GM10248 (cell line): Measurements from ENCODE around the gene CBL.

Source experiments
- CTCF ChIA-PET: fragments of 300-600 bp; sonication (Branson Sonifier 250); formaldehyde crosslinking; extraction: SDS; loops from one replicate; lab custom pipeline; 2021; ENCODE audit warnings: antibody characterized with exemption; lab: Yijun Ruan, JAX
- POLR2A ChIA-PET: fragments of 350-650 bp; sonication (Branson Sonifier 250); formaldehyde crosslinking; extraction: SDS; loops from one replicate; lab custom pipeline; 2020; ENCODE audit warnings: antibody characterized with exemption; lab: Yijun Ruan, JAX
- DNase-seq: peaks from one replicate; pipeline ENCODE4 v3.0.0; 2012; ENCODE audit errors: extremely low spot score
- TF ChIP-seq, protein P1 (sequence below): IDR thresholded peaks from 2 replicates; pipeline ENCODE4 v1.5.1; 2012; ENCODE audit warnings: mild to moderate bottlenecking, low read depth; ENCODE audit errors: extremely low read depth, missing control alignments, control extremely low read depth

CBL gene

GRCh38 chr11:119320240-119320775 is 114.2 kb downstream of the CBL start:
- POLR2A ChIA-PET, result interaction anchor here (1.0 kb wide), 1 partner anchor 225 kb away, joined by 3 read pairs; a partner anchor contains a TSS
- DNase-seq, result no peak
- TF ChIP-seq, protein P1, sequence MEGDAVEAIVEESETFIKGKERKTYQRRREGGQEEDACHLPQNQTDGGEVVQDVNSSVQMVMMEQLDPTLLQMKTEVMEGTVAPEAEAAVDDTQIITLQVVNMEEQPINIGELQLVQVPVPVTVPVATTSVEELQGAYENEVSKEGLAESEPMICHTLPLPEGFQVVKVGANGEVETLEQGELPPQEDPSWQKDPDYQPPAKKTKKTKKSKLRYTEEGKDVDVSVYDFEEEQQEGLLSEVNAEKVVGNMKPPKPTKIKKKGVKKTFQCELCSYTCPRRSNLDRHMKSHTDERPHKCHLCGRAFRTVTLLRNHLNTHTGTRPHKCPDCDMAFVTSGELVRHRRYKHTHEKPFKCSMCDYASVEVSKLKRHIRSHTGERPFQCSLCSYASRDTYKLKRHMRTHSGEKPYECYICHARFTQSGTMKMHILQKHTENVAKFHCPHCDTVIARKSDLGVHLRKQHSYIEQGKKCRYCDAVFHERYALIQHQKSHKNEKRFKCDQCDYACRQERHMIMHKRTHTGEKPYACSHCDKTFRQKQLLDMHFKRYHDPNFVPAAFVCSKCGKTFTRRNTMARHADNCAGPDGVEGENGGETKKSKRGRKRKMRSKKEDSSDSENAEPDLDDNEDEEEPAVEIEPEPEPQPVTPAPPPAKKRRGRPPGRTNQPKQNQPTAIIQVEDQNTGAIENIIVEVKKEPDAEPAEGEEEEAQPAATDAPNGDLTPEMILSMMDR, result no peak
- CTCF ChIA-PET, result interaction anchor here (1.0 to 6.7 kb wide), 21 partner anchors 13 to 264 kb away, joined by 3 to 131 read pairs (median 5); partner anchors contain the start of genes C1QTNF5, C2CD2L, CBL and MFRP

GRCh38 chr11:119320776-119321524 is 114.8 kb downstream of the CBL start:
- TF ChIP-seq, protein P1, result peak; percentile 7
- CTCF ChIA-PET, result interaction anchor here (0.7 to 6.7 kb wide), 45 partner anchors 7 to 390 kb away, joined by 3 to 131 read pairs (median 4); partner anchors contain the start of genes C1QTNF5, C2CD2L, CBL and HINFP
- peak; percentile 85 for DNase-seq
- POLR2A ChIA-PET, result interaction anchor here (1.0 kb wide), 1 partner anchor 225 kb away, joined by 3 read pairs; a partner anchor contains a TSS

DNA sequence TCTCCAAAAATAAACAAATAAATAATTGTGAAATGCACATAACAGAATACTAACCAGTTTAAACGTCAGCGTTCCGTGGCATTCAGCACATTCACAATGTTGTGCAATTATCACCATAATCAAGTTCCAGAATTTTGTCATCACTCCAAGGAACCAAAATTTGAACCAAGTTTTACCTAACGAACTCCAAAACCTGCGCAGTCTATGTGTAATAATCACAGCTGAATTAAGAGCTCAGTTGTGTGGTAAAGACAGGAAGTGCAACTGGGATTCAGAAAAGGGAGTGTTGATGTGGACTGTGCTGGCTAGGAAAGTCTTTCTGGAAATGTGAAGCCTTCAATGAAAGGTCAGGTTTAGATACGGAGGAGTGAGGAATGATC is 116.2 kb downstream of the CBL start:
- TF ChIP-seq, protein P1, result no peak
- CTCF ChIA-PET, result interaction anchor here (0.6 to 6.7 kb wide), 44 partner anchors 8 to 392 kb away, joined by 3 to 131 read pairs (median 5); partner anchors contain the start of genes ABCG4, C1QTNF5, CBL and DPAGT1
- POLR2A ChIA-PET, result interaction anchor here (1.2 kb wide), 1 partner anchor 227 kb away, joined by 3 read pairs; a partner anchor contains a TSS
- peak; percentile 10 for DNase-seq

- no peak for DNase-seq
- TF ChIP-seq, protein P1, result no peak
- CTCF ChIA-PET, result interaction anchor here (0.7 to 6.7 kb wide), 53 partner anchors 9 to 633 kb away, joined by 3 to 131 read pairs (median 6); partner anchors contain the start of genes ABCG4, C1QTNF5, C2CD2L and CBL
- POLR2A ChIA-PET, result interaction anchor here (1.2 kb wide), 1 partner anchor 228 kb away, joined by 3 read pairs; a partner anchor contains a TSS
Measured at GRCh38 chr11:119322921-119323531, 116.9 kb downstream of the CBL start.

DNA sequence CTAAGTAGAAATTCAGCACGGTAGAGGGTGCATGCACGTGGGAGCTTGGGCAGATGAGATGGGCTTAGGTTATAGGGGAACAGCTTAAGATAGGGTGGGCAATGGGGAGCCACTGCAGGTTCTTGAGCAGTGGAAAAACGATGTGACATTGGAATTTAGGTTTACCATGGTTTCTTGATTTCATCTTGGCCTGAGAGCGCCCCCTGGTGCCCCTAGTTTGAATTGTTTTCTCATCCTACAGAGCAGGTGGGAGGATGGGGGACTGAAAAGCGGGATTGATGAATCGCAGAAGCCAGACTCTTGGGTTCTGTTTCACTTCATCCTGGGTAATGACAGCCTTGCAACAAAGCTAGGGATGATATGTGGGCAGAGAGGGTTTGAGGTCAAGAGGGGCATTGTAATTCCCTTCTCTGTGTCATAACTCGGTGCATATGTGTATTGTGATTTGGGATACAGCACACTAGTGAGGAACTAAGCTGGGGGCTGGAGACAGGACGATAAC is 117.4 kb downstream of the CBL start:
- ChIA-PET POLR2A (interaction anchor here (0.5 kb wide), 1 partner anchor 282 kb away, joined by 6 read pairs; no protein-coding TSS in a partner anchor), CTCF (interaction anchor here (0.7 to 6.7 kb wide), 60 partner anchors 10 to 634 kb away, joined by 3 to 131 read pairs (median 5); partner anchors contain the start of genes ABCG4, C1QTNF5, C2CD2L and CBL)
- TF ChIP-seq, protein P1, result peak; percentile 89
- peak; percentile 64 for DNase-seq
